ENCODE measurements around the gene C1QTNF9.

Gene C1QTNF9

GRCh38 chr13:24276306-24276705 lies 33.1 kb upstream of the C1QTNF9 start:
- no peaks in the 10 kb centered on the region for H3K27me3 Mint-ChIP-seq
- ATAC-seq: no peak
- H3K4me1 Mint-ChIP-seq: peaks cover 97% of the 10 kb centered on the region
- no peaks in the 10 kb centered on the region for H3K9me3 Mint-ChIP-seq
- DNase-seq: no peak
- H3K27ac Mint-ChIP-seq: no peak overlapping the region
- peak overlapping the region; percentile 15 to 53 for H3K4me3 Mint-ChIP-seq

DNA sequence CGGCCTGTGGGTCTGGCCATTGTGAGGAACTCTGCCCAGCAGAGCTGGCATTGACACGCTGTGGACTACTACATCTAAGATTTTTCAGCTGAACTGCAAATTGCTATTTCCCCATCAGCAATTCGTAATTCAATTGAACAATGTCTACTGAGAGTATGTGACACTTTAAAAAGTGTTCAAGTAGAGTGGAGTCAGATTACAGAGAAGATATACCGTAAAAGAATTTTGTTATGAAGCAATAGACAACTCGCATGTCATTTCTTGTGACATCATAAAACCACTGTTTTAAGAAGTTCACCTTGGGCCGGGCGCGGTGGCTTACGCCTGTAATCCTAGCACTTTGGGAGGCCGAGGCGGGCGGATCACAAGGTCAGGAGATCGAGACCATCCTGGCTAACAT lies 32.5 kb upstream of the C1QTNF9 start:
- H3K4me3 Mint-ChIP-seq: peak overlapping the region; percentile 21 to 43
- H3K9me3 Mint-ChIP-seq: no peaks in the 10 kb centered on the region
- H3K27ac Mint-ChIP-seq: peak overlapping the region in 1 of 2 donors; percentile 60

DNA sequence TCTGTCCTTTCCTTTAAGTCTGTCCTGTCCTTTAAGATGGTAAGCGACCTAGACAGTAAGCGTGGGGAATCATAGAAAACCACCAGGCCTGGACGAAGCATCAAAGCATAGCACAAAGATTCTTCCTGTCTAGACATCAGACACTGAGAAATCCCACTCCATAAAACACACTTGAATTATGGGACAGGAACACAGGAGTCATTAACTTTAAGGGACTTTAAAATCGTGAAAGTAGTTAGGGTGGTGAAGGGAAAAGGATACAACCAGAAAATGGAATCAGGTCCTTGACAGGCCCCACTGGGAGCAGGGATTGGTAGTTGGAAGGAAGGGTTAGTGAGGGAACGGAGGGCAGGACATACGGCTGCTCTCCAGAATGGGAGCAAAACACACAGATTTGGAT lies 31.6 kb upstream of the C1QTNF9 start:
- peak overlapping the region in 1 of 2 donors; percentile 2 for H3K4me3 Mint-ChIP-seq
- peaks cover 94% of the 10 kb centered on the region for H3K4me1 Mint-ChIP-seq
- DNase-seq: no peak
- no peak for ATAC-seq
- H3K27ac Mint-ChIP-seq: peak overlapping the region in 1 of 2 donors; percentile 38
- H3K9me3 Mint-ChIP-seq: no peaks in the 10 kb centered on the region
- H3K27me3 Mint-ChIP-seq: no peaks in the 10 kb centered on the region

More for the DNA sequence above, 32.5 kb upstream of the C1QTNF9 start:
- no peak for ATAC-seq
- peaks cover 94% of the 10 kb centered on the region for H3K4me1 Mint-ChIP-seq
- H3K27me3 Mint-ChIP-seq: no peaks in the 10 kb centered on the region
- DNase-seq: no peak

GRCh38 chr13:24279327-24280110 lies 29.9 kb upstream of the C1QTNF9 start:
- H3K27me3 Mint-ChIP-seq: no peaks in the 10 kb centered on the region
- peaks cover 81% of the 10 kb centered on the region for H3K4me1 Mint-ChIP-seq
- DNase-seq (no peak), ATAC-seq (no peak)
- H3K4me3 Mint-ChIP-seq: no peak overlapping the region
- H3K27ac Mint-ChIP-seq: peak overlapping the region; percentile 59 to 92
- no peaks in the 10 kb centered on the region for H3K9me3 Mint-ChIP-seq

DNA sequence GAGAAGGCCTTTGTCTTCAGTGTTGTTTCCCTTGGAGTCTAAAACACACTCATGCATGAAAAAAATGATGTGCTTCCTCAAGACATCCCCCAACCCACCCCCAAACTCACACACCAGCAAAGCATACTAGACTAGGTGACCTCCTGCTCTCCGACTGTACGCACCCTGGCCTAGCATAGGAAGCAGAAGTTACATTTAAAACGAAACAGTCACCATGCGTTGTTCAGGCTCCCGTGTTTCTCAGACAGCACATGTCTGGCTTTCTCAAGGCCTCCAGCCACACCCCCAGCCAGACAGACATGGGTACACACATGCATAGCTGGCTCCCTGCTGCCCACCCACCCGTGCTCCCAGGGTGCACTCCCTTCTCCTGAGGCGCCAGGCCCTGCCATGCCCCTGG lies 28.7 kb upstream of the C1QTNF9 start:
- ATAC-seq: no peak
- Mint-ChIP-seq H3K27me3 (no peaks in the 10 kb centered on the region), H3K9me3 (no peaks in the 10 kb centered on the region), H3K4me3 (no peak overlapping the region), H3K27ac (peak overlapping the region; percentile 65 to 72), H3K4me1 (peaks cover 69% of the 10 kb centered on the region)
- no peak for DNase-seq

DNA sequence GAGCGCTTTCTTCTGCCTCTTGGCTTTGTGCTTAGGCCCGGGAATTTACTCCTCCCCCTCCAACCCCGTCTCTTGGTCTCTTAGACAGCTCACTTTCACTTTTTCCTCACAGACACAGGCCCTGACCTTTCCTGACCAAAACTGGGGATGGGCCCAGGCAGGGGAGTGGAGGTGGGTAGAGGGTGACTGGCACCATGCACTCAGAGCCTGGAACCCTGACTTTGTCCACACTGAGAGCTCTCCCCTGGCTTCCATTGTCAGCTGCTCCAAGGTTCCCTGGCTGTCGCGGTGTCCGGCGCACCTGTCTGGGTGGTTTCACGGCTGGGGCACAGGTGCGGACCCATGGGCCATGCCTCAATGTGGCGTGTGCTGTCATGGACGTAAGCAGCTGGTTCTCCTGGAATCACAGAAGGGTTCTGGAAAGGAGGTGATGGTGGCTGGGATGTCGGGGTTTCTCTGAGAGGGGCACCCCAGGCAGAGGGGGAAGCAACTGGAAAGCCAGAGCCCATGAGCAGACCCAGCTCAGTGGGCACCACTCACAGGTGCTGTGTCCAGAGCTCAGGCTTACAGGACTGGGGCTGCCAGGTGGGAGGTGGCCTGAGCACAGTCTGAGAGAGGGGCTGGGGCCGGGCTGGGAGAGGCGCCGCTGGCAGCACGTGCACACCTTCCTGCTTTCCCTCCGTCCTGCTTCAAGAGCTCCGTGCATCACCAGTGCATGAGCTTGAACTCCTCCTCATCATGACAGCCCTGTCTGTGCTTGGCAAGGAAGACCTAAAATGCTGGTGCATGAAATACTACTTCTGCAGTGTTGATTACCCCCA lies 28.0 kb upstream of the C1QTNF9 start:
- H3K27me3 Mint-ChIP-seq: no peaks in the 10 kb centered on the region
- H3K4me1 Mint-ChIP-seq: peaks cover 64% of the 10 kb centered on the region
- ATAC-seq (peak; percentile 22), DNase-seq (no peak)
- H3K4me3 Mint-ChIP-seq: no peak overlapping the region
- no peaks in the 10 kb centered on the region for H3K9me3 Mint-ChIP-seq
- H3K27ac Mint-ChIP-seq: peak overlapping the region; percentile 48 to 65

GRCh38 chr13:24282256-24282655 lies 27.1 kb upstream of the C1QTNF9 start:
- no peak overlapping the region for H3K27ac Mint-ChIP-seq
- H3K4me3 Mint-ChIP-seq: no peak overlapping the region
- DNase-seq: no peak
- H3K27me3 Mint-ChIP-seq: no peaks in the 10 kb centered on the region
- H3K9me3 Mint-ChIP-seq: no peaks in the 10 kb centered on the region
- peaks cover 55% of the 10 kb centered on the region for H3K4me1 Mint-ChIP-seq
- no peak for ATAC-seq

- Mint-ChIP-seq H3K27me3 (no peaks in the 10 kb centered on the region), H3K4me1 (peaks cover 29% of the 10 kb centered on the region), H3K27ac (peak overlapping the region in 1 of 2 donors; percentile 40), H3K4me3 (no peak overlapping the region), H3K9me3 (no peaks in the 10 kb centered on the region)
- ATAC-seq (no peak), DNase-seq (no peak)
Observed at GRCh38 chr13:24284889-24285565, 24.4 kb upstream of the C1QTNF9 start.

- Mint-ChIP-seq H3K4me1 (peaks cover 13% of the 10 kb centered on the region), H3K9me3 (no peaks in the 10 kb centered on the region), H3K4me3 (no peak overlapping the region), H3K27ac (peak overlapping the region in 1 of 2 donors; percentile 54), H3K27me3 (no peaks in the 10 kb centered on the region)
- DNase-seq (no peak), ATAC-seq (no peak)
Observed at GRCh38 chr13:24286624-24287023, 22.8 kb upstream of the C1QTNF9 start.

- Mint-ChIP-seq H3K27me3 (no peaks in the 10 kb centered on the region), H3K4me3 (no peak overlapping the region), H3K4me1 (peaks cover 4% of the 10 kb centered on the region), H3K9me3 (no peaks in the 10 kb centered on the region), H3K27ac (no peak overlapping the region)
- no peak for ATAC-seq
- no peak for DNase-seq
Observed at GRCh38 chr13:24287748-24288287, 21.6 kb upstream of the C1QTNF9 start.

DNA sequence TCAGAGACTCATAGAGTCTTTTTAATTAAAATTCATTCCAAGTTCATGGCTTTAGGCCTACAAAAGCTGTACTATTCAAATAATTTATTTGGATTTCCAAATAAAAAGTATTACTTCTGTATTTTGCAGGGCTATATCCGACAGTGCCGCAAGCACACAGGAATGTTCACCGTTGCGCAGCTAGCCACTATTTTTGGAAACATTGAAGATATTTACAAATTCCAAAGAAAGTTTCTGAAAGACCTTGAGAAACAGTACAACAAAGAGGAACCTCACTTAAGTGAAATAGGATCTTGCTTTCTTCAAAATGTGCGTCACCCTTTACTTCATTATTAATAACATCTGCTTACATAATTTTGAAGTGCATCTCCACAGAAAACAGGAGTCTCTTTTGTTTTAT lies 20.5 kb upstream of the C1QTNF9 start:
- no peaks in the 10 kb centered on the region for H3K9me3 Mint-ChIP-seq
- H3K4me1 Mint-ChIP-seq: no peaks in the 10 kb centered on the region
- no peak overlapping the region for H3K4me3 Mint-ChIP-seq
- DNase-seq (no peak), ATAC-seq (no peak)
- H3K27ac Mint-ChIP-seq: no peak overlapping the region
- H3K27me3 Mint-ChIP-seq: no peaks in the 10 kb centered on the region

DNA sequence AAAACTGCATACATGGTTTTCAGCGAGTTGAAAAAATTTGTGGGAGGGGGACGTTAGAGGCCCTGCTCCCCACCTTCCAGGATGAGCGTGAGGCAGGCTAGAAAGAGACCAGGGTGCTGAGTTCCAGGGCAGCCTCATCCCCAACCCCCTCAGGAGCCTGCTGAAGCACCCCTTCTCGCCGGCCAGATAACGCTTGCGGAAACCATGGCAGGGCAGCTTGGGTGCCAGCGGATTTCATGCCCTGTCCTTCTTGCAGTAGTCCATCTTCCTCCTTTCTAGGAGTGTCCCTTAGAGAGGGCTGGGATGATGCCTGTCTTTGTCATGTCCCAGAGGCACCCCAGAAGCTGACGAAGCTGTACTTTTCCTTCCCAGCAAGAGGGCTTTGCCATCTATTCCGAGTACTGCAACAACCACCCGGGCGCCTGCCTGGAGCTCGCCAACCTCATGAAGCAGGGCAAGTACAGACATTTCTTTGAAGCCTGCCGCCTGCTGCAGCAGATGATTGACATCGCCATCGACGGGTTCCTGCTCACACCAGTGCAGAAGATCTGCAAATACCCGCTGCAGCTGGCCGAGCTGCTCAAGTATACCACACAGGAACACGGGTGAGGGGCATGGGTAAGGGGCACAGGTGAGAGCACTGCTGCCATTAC lies 19.0 kb upstream of the C1QTNF9 start:
- H3K4me3 Mint-ChIP-seq: no peak overlapping the region
- H3K9me3 Mint-ChIP-seq: no peaks in the 10 kb centered on the region
- H3K4me1 Mint-ChIP-seq: no peaks in the 10 kb centered on the region
- DNase-seq: no peak
- peak overlapping the region; percentile 27 to 81 for H3K27ac Mint-ChIP-seq
- no peaks in the 10 kb centered on the region for H3K27me3 Mint-ChIP-seq
- no peak for ATAC-seq

DNA sequence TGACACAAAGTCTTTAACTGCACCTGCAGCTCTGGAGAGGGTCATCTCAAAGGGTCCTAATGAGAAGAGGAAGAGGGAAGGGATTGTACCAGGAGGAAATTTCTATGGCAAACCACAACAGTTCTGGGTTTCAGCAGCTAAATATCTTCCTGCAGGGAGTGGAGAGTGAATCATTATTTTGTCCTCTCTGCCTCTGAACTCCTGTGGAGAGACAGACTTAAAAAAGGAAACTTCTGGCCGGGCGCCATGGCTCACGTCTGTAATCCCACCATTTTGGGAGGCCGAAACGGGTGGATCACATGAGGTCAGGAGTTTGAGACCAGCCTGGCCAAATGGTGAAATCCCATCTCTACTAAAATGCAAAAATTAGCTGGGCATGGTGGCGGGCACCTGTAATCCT lies 16.9 kb upstream of the C1QTNF9 start:
- Mint-ChIP-seq H3K4me3 (no peak overlapping the region), H3K4me1 (no peaks in the 10 kb centered on the region), H3K27ac (peak overlapping the region; percentile 61 to 86), H3K9me3 (no peaks in the 10 kb centered on the region), H3K27me3 (no peaks in the 10 kb centered on the region)
- ATAC-seq: no peak
- DNase-seq: no peak

GRCh38 chr13:24293746-24294145 lies 15.6 kb upstream of the C1QTNF9 start:
- Mint-ChIP-seq H3K27me3 (no peaks in the 10 kb centered on the region), H3K27ac (peak overlapping the region; percentile 4 to 61), H3K4me3 (no peak overlapping the region), H3K4me1 (no peaks in the 10 kb centered on the region), H3K9me3 (no peaks in the 10 kb centered on the region)
- ATAC-seq (no peak), DNase-seq (no peak)

DNA sequence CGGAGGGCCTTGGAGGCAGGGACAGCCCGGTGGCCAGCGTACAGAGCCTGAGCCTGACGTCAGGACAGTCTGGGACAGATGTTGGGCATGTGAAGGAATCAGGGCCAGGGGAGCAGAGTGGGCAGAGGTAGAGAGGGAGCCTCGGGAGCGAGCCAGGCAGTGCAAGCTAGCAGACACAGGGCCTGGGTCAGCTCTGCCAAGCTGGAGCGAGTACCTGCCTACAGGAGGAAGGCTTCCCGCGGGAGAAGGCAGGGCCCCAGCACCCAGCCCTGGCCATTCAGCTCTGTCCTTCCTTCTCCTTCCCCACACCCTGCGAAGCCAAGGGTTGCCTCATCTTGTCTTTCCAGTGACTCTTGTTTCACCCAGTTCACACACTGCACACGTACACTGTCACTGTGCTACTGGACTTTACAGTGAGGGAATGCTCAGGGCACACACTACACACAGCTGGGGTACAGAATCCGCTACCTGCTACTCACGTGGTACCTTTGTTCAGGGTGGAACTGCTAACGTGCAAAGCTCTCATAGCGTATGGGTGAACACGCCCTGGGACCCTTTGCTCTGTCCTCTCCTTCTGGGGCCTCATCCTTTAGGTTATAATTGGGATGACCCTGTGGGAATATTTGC lies 9.8 kb upstream of the C1QTNF9 start:
- DNase-seq: no peak
- Mint-ChIP-seq H3K4me1 (peaks cover 9% of the 10 kb centered on the region), H3K9me3 (no peaks in the 10 kb centered on the region), H3K27me3 (no peaks in the 10 kb centered on the region), H3K4me3 (no peak overlapping the region), H3K27ac (peak overlapping the region; percentile 8 to 92)
- no peak for ATAC-seq

All from stimulated activated naive CD8-positive, alpha-beta T cell treated with anti-CD3 and anti-CD28 coated beads, Interleukin-15, amount 100 ng/mL, for 72 hours (primary cell).